GM10248 (cell line): ENCODE measurements around the gene CACUL1.

Experiments used
- CTCF ChIA-PET: fragments of 300-600 bp; sonication (Branson Sonifier 250); formaldehyde crosslinking; extraction: SDS; loops from one replicate; lab custom pipeline; 2021; ENCODE audit warnings: antibody characterized with exemption; lab: Yijun Ruan, JAX
- POLR2A ChIA-PET: fragments of 350-650 bp; sonication (Branson Sonifier 250); formaldehyde crosslinking; extraction: SDS; loops from one replicate; lab custom pipeline; 2020; ENCODE audit warnings: antibody characterized with exemption; lab: Yijun Ruan, JAX
- DNase-seq: peaks from one replicate; pipeline ENCODE4 v3.0.0; 2012; ENCODE audit errors: extremely low spot score
- CTCF ChIP-seq: IDR thresholded peaks from 2 replicates; pipeline ENCODE4 v1.5.1; 2012; ENCODE audit warnings: mild to moderate bottlenecking, low read depth; ENCODE audit errors: extremely low read depth, missing control alignments, control extremely low read depth

The CACUL1 gene

DNA sequence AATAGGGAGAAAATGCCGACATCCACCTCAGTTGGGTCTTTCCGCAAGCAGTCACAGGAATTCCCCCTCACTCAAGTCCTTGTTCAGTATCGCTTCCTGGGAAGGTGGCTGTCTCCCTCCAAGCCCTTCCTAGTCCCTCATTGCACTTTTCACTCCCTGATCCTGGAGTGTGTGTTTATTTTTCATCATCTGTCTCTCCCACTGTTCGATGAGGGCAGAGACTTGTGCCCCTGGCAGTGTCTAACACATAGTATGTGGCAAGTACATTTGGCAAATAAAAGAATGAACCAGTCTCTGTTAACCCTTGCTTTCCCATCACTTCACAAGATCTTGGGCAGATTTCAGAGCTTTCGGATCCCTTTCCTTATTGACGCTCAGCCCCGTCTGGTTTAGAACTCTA is 24.0 kb upstream of the CACUL1 start:
- ChIA-PET CTCF (no interaction called here), POLR2A (no interaction called here)
- no peak for DNase-seq
- no peak for TF ChIP-seq CTCF

GRCh38 chr10:118776960-118777359 is 22.2 kb upstream of the CACUL1 start:
- POLR2A ChIA-PET, result no interaction called here
- TF ChIP-seq CTCF, result no peak
- DNase-seq, result no peak
- CTCF ChIA-PET, result no interaction called here

DNA sequence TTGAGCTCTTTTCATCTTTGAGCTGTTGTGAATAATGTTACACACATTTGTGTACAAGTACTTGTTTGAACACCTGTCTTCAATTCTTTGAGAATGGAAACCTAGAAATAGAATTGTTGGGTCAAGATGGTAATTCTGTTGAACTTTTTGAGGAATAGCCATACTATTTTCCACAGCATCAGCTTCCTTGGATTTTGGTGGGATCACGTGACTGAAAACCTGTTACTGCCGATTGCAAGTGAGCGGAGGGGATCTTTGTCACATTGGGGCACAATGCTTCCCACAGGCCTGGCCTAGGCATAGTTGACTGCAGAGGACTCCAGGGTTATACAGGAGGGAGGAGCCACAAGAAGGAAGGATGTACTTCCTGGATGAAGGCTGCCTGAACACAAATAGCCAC is 21.3 kb upstream of the CACUL1 start:
- no peak for DNase-seq
- POLR2A ChIA-PET, result no interaction called here
- CTCF ChIA-PET, result interaction anchor here (0.7 kb wide), 1 partner anchor 21 kb away, joined by 3 read pairs; the partner anchor contains the start of gene CACUL1
- TF ChIP-seq CTCF, result no peak

DNA sequence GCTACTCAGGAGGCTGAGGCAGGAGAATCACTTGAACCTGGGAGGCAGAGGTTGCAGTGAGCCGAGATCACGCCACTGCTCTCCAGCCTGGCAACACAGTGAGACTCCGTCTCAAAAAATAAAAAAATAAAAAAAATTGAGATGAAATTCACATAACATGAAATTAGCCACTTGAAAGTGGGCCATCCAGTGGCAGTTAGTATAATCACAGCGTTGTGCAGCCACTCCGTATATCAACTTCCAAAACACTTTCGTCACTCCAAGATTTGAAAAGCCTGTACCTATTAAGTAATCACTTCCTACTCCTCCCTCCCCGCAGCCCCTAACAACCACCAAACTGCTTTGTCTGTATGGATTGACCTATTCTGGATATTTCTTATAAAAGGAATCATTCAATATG is 20.7 kb upstream of the CACUL1 start:
- DNase-seq, result no peak
- POLR2A ChIA-PET, result no interaction called here
- CTCF ChIA-PET, result no interaction called here

DNA sequence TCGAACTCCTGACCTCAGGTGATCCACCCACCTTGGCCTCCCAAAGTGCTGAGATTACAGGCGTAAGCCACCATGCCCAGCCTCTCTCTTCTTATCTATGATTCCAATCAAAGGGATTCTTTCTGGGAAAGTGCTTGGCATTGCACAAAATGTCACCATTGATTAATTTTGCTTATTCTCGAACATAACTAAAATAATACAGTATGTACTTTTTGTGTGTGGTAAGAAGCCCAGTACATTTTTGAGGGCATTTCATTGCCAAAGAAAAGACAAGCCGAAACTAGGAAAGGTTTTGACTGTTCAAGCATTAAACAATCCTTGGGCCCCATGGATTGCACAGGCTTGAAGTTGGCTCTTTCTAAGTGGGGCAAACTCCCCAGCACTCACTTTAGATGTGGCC is 18.3 kb upstream of the CACUL1 start:
- ChIA-PET CTCF (interaction anchor here (1.2 kb wide), 1 partner anchor 11 kb away, joined by 3 read pairs; no protein-coding TSS in a partner anchor), POLR2A (no interaction called here)
- no peak for DNase-seq
- TF ChIP-seq CTCF, result no peak

More for the DNA sequence above, 20.7 kb upstream of the CACUL1 start:
- no peak for TF ChIP-seq CTCF

DNA sequence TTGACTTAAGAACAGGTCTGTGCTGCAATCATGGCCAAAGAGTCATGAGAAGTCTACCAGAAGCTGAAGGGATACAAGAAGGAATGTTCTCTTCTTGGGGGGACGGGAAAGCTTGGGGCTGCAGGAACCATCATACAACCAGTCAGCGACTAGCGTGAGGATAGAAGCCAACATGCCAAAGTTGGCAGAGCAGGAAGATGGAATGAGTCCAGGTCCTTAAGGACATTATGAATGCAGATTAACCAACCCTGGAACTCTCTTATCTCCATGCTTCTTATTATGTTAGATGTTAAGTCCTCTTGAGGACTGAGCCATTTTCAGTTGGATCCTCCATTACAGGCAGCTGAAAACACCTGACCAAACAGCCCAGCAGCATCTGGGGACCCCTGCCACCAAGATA is 17.2 kb upstream of the CACUL1 start:
- TF ChIP-seq CTCF, result no peak
- no peak for DNase-seq
- CTCF ChIA-PET, result interaction anchor here (1.2 kb wide), 1 partner anchor 12 kb away, joined by 3 read pairs; no protein-coding TSS in a partner anchor
- POLR2A ChIA-PET, result no interaction called here
